ENCODE measurements around the gene C17orf50.

The C17orf50 gene

GRCh38 chr17:35760587-35760986 lies at the start of gene C17orf50:
C17orf50 (plus strand) TSS chr17:35760887; CDS start chr17:35760942, 55 bp downstream.
- no peak for DNase-seq

GRCh38 chr17:35710950-35711349 lies 49.7 kb upstream of the C17orf50 start:
- DNase-seq, result no peak

- DNase-seq, result no peak
Observed at GRCh38 chr17:35713069-35713728, 47.5 kb upstream of the C17orf50 start.

GRCh38 chr17:35714988-35715387 lies 45.7 kb upstream of the C17orf50 start:
- DNase-seq, result no peak

GRCh38 chr17:35715416-35715815 lies 45.3 kb upstream of the C17orf50 start:
- DNase-seq, result no peak

DNA sequence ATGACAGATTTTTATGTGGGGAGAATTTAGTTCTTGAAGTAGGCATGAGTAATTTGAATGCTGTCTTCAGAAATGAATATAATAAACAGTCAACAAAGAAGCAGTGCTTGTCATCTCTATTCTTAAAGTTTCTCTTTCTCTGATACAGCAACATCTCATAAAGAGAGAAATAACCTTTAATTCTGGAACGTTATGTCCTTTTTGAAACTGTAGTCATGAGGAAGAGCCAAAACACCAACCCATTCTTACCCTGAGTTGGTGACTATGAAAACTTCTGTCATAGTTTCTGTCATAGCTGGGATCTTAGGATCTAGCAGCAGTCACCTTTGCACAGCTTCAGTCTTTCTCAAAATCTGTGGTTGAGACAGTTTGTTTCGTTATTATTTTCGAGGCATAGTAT lies 44.5 kb upstream of the C17orf50 start:
- no peak for DNase-seq

DNA sequence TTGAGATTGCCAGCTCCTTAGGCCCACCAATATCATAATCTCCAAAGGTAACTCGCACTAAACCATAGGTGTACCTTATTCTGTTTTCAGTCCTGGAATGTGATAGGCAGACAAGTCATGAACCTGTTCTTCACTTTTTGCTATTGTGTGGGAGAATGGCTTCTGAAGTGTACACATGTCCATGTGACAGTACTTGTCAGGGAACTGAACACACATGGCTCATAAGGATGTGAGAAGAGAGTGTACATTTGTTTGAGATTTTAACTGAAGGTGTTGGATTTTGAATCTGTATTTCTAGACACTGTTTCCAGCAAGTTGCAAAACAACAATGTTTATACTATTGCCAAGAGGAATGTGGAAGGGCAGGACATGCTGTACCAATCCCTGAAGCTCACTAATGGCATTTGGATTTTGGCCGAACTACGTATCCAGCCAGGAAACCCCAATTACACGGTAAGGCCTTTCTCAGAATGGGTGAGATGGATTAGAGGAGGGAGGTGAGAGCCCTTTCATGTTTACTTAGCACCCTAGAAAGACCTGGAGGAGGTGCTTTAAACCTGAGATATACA lies 43.7 kb upstream of the C17orf50 start:
- no peak for DNase-seq

DNA sequence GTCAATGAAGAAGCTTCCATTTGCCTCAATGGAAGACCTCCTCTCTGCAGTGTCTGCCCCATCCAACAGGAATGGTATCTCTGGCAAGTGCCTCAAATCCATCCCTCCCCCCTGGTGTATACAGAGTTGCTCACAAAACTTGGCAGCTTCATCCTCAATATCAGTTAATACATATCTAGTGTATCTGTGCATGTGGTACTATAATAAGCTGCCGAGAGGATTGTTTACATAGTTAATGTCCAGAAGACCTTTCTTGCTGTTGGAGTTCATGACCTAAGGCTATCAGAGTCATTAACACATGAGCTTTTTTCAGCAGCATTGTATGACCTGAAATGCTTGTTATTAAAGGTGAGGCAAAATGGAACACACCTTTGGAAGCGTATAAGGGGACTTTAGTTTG lies 43.2 kb upstream of the C17orf50 start:
- no peak for DNase-seq

DNA sequence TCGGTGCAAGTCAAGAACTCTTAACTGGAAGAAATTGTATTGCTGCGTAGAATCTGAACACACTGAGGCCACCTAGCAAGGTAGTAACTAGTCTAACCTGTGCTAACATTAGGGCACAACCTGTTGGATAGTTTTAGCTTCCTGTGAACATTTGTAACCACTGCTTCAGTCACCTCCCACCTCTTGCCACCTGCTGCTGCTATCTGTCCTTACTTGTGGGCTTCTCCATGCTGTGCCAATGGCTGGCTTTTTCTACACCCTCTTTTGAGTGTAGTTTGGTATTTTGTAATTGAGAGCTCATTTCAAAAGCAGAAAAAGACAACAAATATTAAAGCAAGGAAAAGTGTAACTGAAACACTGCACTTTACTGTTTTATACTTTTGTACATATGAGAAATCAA lies 37.0 kb upstream of the C17orf50 start:
- no peak for DNase-seq

DNA sequence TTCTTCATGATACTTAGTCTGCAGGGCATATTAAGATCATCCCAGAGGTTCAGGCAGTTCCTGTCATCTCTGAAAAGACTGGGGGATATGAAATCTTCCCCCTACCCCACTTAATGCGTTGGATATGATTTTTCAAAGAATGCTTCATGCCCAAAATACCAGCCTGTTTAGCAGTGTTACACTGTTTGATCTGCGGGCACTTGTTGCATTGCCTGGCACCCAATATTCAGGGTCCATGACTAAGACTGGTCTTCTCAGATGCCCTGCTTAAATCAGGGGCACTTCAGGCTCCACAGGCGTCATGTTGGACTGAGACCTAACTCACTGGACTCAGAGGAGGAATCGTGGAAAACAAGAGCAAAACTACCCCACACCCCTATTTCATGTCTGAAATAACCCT lies 35.6 kb upstream of the C17orf50 start:
- no peak for DNase-seq

- DNase-seq, result no peak
Observed at GRCh38 chr17:35725802-35726126, 34.9 kb upstream of the C17orf50 start.

DNA sequence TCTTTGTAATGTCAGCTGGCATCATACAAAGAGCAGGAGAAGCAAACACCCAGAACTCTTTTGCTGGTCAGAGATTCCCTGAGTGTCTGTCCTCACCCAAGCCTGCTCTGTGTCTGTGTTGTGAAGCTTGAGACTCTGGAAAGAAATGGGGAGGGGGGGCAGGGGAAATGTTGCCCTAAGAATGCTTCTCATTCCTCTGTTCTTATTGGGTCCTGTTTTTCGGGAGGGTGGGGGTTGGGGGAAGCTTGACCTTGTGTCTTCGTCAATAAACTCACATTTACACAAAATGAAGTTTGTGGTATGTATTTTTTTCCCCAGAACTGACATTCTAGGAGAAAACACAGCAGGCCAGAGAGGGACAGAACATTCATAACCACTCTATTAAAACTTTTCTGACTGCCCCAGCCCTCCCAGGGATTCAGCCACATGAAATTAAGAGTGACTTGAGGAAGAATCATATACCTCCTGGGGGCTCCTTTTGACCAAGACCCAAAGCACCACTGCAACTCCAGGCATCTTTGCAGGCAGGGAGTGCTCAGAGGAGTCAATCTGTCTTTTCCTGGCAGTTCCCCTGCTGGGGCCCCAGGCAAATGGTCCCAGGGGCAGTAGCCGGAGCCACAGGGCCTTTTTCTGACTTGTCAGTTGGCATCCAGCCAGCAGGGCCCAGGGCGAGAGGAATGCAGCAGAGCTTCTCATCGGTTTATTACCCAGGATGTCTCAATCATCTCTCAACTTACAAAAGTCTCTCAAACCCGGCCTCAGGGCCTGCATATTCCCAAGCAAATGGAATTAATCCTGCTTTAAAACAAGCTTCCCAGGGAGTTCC lies 34.3 kb upstream of the C17orf50 start:
- DNase-seq, result no peak

DNA sequence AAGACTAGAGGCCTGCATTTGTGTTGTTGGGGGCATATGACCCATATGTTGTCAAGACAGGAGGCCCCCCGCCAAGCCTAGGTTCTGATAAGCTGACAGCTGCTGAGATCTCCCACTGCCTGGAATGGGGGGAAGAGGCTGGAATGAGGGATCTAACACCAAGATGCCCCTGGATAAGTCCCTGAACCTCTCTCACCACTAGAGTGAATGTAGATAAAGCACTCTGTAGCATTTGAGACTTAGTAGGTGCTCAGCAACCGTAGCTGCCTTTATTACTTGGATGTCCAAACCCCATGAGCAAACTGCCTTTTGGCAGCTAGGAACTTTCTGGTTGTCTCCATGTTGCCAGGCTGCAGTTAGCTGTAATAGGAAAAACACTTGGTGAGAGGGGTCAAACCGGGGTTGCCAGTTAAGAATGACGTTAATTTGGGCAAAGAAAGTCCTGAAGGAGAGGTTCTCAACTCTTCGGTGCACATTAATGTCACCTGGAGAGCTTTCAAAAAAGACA lies 33.7 kb upstream of the C17orf50 start:
- DNase-seq, result no peak

DNA sequence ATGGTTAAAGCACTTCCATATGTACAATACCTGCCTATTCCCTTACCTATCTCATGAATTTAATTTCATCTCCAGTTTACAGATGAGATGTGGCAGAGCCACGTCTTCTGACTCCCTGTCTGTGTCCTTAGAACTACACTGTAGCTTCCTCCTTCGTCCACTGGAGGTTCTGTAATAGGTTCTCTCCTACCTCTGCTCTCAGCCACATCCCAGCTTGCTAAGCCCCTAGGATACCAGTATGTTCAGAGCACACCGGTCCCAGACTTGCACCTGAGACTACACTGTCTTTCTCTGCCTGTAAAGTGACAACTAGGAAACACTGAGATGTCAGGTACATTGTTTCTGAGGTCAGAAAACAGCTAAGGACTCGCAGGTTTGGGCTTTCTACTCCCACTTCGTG lies 33.1 kb upstream of the C17orf50 start:
- DNase-seq, result no peak

DNA sequence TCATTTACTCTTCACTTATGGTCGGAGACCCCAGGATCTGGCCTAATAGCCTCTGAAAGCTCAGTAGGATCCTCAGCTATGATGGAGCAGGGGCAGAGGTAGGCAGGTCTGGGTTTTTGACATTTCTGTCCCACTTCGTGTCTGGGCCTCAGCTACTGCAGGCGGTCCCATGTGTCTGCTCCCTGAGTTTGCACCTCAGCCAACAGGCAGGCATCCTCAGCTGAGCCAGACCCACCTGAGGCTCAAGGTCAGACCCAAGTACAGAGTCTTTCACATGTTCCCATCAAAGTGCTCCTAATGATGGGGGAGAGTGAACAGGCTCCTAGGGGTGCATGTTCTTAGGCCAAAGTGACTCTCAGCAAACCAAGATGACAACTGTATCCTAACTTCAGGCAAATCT lies 32.1 kb upstream of the C17orf50 start:
- no peak for DNase-seq

DNA sequence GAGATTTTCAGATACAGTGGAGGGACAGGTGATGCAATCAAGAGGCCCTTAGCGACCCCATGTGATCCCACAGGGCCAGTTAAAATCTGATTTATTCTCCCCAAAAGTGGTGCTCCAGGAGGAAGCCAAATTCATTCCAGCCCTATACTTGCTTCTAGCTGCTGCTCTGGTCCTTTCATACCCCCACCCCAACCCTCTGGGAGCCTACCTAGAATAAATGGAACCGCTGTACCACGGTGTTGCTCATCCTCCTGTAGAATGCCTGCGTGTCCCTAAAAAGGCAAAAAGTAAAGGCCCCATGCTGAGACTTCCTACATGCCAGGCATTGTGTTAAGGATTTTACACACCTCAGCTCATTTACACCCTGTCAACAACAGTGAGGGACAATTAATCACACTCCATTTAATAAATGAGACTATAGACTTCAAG lies 31.3 kb upstream of the C17orf50 start:
- no peak for DNase-seq

DNA sequence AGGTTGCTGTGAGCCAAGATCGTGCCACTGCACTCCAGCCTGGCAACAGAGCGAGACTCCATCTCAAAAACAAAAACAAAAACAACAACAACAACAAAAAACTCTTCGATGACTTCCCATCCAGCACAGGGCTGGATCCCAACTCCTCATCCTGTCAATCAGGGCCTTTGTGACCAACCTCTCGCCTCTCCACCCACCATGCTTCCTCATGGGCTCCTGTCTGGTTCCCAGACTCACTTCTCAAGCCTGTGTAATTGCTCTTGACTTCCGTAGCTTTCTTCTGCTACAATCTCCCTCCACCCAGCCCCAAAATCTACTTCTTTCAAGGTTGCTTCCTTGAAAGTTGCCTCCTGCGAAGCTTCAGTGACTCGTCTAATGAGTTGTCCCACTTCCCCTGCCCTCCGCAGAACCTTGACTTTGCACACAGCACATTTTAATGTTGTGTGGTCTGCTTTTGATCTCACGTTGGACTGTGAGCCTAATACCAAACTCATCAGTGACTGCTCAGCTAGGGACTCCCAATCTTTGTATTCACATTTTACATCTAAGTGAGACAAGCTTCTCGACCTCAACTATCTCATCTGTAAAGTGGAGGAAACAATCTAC lies 30.2 kb upstream of the C17orf50 start:
- DNase-seq, result no peak

DNA sequence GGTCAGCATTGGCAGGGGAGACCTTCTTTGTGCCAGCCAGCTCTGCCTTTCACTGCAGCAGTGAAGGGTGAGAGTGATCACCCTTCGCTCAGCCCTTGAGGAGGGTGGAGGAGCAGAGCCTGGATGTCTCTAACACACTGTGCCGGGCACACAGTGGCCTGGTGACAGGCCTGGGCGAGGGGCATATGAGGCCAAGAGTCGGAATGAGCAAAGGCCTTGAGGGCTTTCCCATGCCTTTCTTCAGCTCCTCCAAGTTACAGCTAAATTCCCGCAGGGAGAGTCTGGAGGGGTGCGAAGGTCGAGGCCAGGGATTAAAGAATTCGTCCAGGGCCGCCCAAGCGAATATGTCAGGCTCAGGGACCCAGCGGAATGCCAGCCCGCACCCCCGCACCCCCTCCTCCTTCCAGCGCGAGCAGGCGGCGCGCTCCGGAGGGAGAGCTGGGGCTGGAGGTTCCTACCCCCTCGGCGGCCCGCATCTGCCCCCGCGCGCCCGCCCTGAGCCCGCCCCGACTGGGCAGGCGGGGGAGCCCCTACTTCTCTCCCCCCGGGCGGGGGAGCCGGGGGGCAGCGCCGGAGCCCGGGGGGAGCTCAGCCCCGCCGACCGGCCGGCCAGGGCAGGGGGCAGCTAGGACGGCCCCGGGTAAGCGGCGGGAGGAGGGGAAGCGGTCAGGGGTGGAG lies 29.3 kb upstream of the C17orf50 start, which contains the start of gene RASL10B:
RASL10B (plus strand) TSS at position 401 of the 678 bp plus-strand sequence. CDS start 3,546 bp downstream, outside the sequence.
- peak; percentile 61 for DNase-seq

DNA sequence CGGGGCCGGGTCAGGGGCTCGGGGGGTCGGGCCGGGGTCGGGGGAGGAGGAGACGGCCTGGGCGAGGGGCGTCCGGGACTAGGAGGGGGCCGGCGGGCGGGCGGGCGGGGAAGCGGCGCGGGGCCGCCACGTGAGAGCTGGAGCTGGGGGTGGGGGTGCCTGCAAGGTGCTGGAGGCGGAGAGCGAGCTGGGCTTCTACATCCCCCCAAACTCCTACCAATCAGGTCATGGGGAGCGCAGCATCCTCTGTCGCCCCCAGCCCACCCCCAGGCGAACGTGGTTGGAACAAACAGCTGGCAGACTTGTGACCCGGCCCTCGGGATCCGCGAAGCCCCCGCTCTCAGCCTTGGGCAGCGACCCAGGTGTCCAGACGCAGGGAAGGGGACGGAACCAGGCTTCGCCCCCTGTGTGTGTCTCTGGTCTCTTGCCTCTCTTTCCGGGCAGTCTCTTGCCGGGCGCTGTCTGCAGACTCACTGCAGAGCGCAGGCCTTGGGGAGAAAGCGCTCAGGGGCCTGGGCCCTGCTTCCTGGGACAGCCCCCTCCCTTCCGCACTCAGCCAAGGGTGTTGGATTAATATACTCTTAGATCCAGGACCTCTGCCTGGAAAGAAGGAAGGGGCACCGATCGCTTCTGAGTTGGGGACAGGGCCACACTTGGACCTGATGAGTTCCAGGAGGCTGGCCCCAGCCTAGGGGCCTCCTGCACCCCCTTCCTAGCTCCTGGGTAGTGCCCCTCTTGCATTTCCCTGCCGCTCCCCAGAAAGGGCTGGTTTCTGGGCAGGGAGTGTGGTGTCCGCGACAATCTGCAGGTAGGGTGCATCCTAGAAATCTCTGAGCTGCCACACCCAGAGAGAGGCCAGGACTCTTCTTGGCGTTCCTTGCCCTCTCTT lies 28.5 kb upstream of the C17orf50 start:
- no peak for DNase-seq

DNA sequence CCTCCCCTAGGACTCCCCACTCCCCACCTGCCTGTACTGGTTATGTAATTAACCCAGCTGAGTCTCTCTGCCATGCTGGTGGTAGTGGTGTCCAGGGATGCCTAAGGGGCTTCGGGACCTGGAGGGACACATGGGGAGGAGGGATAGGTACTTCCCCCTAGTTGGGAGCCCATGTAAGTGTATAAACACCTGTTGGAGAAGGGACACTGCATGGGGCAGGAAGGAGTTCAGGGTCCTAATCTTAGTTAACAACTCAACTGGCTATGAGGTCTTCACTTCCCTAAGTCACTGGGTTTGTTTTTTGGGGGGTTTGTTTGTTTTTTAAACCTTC lies 27.9 kb upstream of the C17orf50 start:
- no peak for DNase-seq

DNA sequence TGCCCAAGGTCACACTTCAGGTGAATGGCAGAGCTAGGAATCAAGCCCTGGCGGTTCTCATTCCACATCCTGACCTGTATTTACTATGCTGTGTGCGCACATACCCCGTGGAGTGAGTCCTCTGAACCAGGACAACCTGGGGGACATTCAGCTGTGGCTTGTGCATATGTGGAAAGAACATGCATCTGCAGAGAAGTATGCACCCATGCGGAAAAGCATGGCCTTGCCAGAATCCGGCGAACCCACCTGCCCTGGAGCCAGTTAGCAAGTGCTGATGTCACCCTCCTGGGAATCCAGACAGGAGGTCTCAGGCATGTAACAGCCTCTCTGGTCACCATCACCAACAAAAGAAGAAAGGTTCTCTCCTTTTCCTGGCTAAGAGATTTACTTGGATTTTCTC lies 27.3 kb upstream of the C17orf50 start:
- no peak for DNase-seq

DNA sequence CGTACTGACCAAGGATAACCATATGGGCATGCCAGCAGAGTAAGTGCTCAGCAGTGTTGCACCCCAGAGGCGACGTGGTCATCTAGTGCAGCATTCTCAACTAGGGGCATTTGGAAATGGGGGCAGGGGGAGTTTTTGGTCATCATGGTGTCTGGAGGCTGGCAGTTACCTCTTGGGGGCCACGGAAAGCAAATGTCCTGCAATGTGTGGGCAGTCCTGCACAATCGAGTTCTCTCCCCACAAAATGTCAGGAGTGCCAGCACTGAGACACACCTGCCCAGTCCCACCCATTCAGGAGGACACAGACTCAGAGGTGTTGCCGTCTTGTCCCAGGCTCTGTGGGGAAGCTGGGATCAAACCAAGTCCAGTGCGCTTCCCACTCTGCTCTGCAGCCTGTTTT lies 26.3 kb upstream of the C17orf50 start:
- no peak for DNase-seq
